Measurements from ENCODE around the gene PSAPL1. TPM values are rescaled to one million over a fixed set of nuclear protein-coding genes. Genes with fewer than 3 reads are reported as not detected.
A peak's percentile ranks its signal among the peaks of the same experiment; 100 is the strongest.

The PSAPL1 gene
- total RNA-seq, 1 experiment from 2014 or later, result 0.05 TPM

- no peaks in the 10 kb centered on the region for H3K9me2 ChIP-seq (ENCODE audit: insufficient read depth)
- no peak overlapping the region for H2AFZ ChIP-seq (ENCODE audit: low read depth, low read length, poor library complexity, severe bottlenecking)
- no peaks in the 10 kb centered on the region for H3K9me3 ChIP-seq (ENCODE audit: control insufficient read depth in 1 of 2, insufficient read depth in 1 of 2, low read depth in 1 of 2, low read length in 2 of 2)
- POLR2A ChIA-PET, result no interaction called here
- peak overlapping the region; percentile 67 for H3K4me2 ChIP-seq (ENCODE audit: low read length)
- DNase-seq (ENCODE audit: low read depth, low spot score) (no peak), ATAC-seq (no peak)
- no peak overlapping the region for H3K4me3 ChIP-seq (replicated peaks in 1 of 2; ENCODE audit: low read depth in 1 of 2, low read length in 2 of 2)
- intact Hi-C loops (cut with micrococcal nuclease), result no loop called here
- no peaks in the 10 kb centered on the region for H3K79me2 ChIP-seq (ENCODE audit: insufficient read depth, low read length)
- peaks cover 34 to 45% of the 10 kb centered on the region in 2 experiments for H3K4me1 ChIP-seq (ENCODE audit: control insufficient read depth in 1 of 2, insufficient read depth in 2 of 2, low read length in 2 of 2)
- RAD21 ChIA-PET (ENCODE audit: low non-redundant PET in 1 of 2, low total read pairs in 2 of 2, uncharacterized antibody in 2 of 2, unreplicated experiment in 2 of 2), result no interaction called here
- no TSS peak for BruUV-seq (replicated peaks)
- H3K27me3 ChIP-seq (ENCODE audit: insufficient read depth, low read length), result no peaks in the 10 kb centered on the region
- H4K20me1 ChIP-seq (ENCODE audit: insufficient read depth), result no peaks in the 10 kb centered on the region
- CTCF ChIA-PET, result no interaction called here
- H3K27ac ChIP-seq (ENCODE audit: low read depth, low read length), result no peak overlapping the region; the same call in 1 of the 2 replicates
- H3K36me3 ChIP-seq (ENCODE audit: control insufficient read depth in 1 of 2, insufficient read depth in 2 of 2, low read length in 2 of 2), result no peaks in the 10 kb centered on the region
- TF ChIP-seq ELF1 (IDR thresholded peaks at IDR 0.05; ENCODE audit: borderline replicate concordance, low read depth), result no peak
- TF ChIP-seq SP1 (IDR thresholded peaks at IDR 0.05; ENCODE audit: low read depth), result no peak
- TF ChIP-seq JUND (IDR thresholded peaks at IDR 0.05), result no peak
- no peak for TF ChIP-seq SIN3A (IDR thresholded peaks at IDR 0.05; ENCODE audit: low read depth)
- no peak for TF ChIP-seq POLR2AphosphoS5 (IDR thresholded peaks at IDR 0.05; ENCODE audit: low read depth, low read length)
- no peak for TF ChIP-seq ZNF274 (IDR thresholded peaks at IDR 0.05; ENCODE audit: low read depth, low read length)
- no peak for TF ChIP-seq EGR1 (IDR thresholded peaks at IDR 0.05; ENCODE audit: low read depth)
- TF ChIP-seq EZH2phosphoT487 (IDR thresholded peaks at IDR 0.05; ENCODE audit: borderline replicate concordance), result no peak
- no peak for TF ChIP-seq SRF (IDR thresholded peaks at IDR 0.05; ENCODE audit: low read depth)
- no peak overlapping the region for H3K9ac ChIP-seq (ENCODE audit: low read length)
These were observed 477 bp downstream of the PSAPL1 start for GRCh38 chr4:7434141-7434765.

- Histone ChIP-seq H3K9ac (ENCODE audit: low read length) (no peak overlapping the region), H3K27ac (ENCODE audit: low read depth, low read length) (no peak overlapping the region), H4K20me1 (ENCODE audit: insufficient read depth) (no peaks in the 10 kb centered on the region), H3K27me3 (ENCODE audit: insufficient read depth, low read length) (no peaks in the 10 kb centered on the region), H3K4me2 (ENCODE audit: low read length) (no peak overlapping the region), H3K36me3 (ENCODE audit: control insufficient read depth in 1 of 2, insufficient read depth in 2 of 2, low read length in 2 of 2) (no peaks in the 10 kb centered on the region), H3K4me1 (ENCODE audit: control insufficient read depth in 1 of 2, insufficient read depth in 2 of 2, low read length in 2 of 2) (peaks cover 34 to 45% of the 10 kb centered on the region in 2 experiments), H3K9me2 (ENCODE audit: insufficient read depth) (no peaks in the 10 kb centered on the region), H3K79me2 (ENCODE audit: insufficient read depth, low read length) (no peaks in the 10 kb centered on the region), H3K4me3 (replicated peaks in 1 of 2; ENCODE audit: low read depth in 1 of 2, low read length in 2 of 2) (no peak overlapping the region), H3K9me3 (ENCODE audit: control insufficient read depth in 1 of 2, insufficient read depth in 1 of 2, low read depth in 1 of 2, low read length in 2 of 2) (no peaks in the 10 kb centered on the region), H2AFZ (ENCODE audit: low read depth, low read length, poor library complexity, severe bottlenecking) (no peak overlapping the region)
- RAD21 ChIA-PET (ENCODE audit: low non-redundant PET in 1 of 2, low total read pairs in 2 of 2, uncharacterized antibody in 2 of 2, unreplicated experiment in 2 of 2), result no interaction called here
- POLR2A ChIA-PET, result no interaction called here
- TF ChIP-seq ATF3 (IDR thresholded peaks at IDR 0.05) (no peak), CTCF (IDR thresholded peaks at IDR 0.05 in 2 of 3, conservative IDR thresholded peaks at IDR 0.05 in 1 of 3; ENCODE audit: borderline replicate concordance in 1 of 3, insufficient read depth in 1 of 3, low read depth in 2 of 3, low read length in 2 of 3) (no peak), FOSL1 (IDR thresholded peaks at IDR 0.05; ENCODE audit: low read depth) (no peak), SP1 (IDR thresholded peaks at IDR 0.05; ENCODE audit: low read depth) (no peak), JUND (IDR thresholded peaks at IDR 0.05) (no peak), SIN3A (IDR thresholded peaks at IDR 0.05; ENCODE audit: low read depth) (no peak), SRF (IDR thresholded peaks at IDR 0.05; ENCODE audit: low read depth) (no peak), POLR2A (IDR thresholded peaks at IDR 0.05; ENCODE audit: borderline replicate concordance, extremely low read depth, insufficient read depth, insufficient read length) (no peak)
- DNase-seq (ENCODE audit: low read depth, low spot score), result no peak
- CTCF ChIA-PET, result no interaction called here
- ATAC-seq, result no peak
- BruUV-seq (replicated peaks), result no TSS peak
- intact Hi-C loops (cut with micrococcal nuclease), result no loop called here
These were observed 1.2 kb downstream of the PSAPL1 start for GRCh38 chr4:7433376-7434140.
